IPS-18a (cell line): ENCODE data around the gene HRAS.
"Not testable (repeated sequence)": the region's sequence is repeated elsewhere in the genome, so short reads cannot be mapped to it uniquely, and the experiment has no call there.

ENCODE experiments used
- H3K27ac ChIP-seq: one replicate; pipeline ENCODE4 v1.5.1; 2013; ENCODE audit warnings: low read length
- H3K27me3 ChIP-seq: one replicate; pipeline ENCODE4 v1.6.1; 2013; ENCODE audit warnings: mild to moderate bottlenecking, low read length; ENCODE audit not compliant: control insufficient read depth, insufficient read depth
- H3K36me3 ChIP-seq: one replicate; pipeline ENCODE4 v1.6.1; 2013; ENCODE audit warnings: low read depth, low read length; ENCODE audit not compliant: control insufficient read depth
- H3K4me1 ChIP-seq: one replicate; pipeline ENCODE4 v1.6.1; 2013; ENCODE audit warnings: low read depth, low read length; ENCODE audit not compliant: control insufficient read depth
- H3K4me3 ChIP-seq: one replicate; pipeline ENCODE4 v1.5.1; 2013; ENCODE audit warnings: low read length
- H3K9ac ChIP-seq: one replicate; pipeline ENCODE4 v1.6.1; 2013; ENCODE audit warnings: mild to moderate bottlenecking, low read length, moderate library complexity
- H3K9me3 ChIP-seq: one replicate; pipeline ENCODE4 v1.6.1; 2013; ENCODE audit warnings: low read depth, low read length; ENCODE audit not compliant: control insufficient read depth

Gene HRAS

GRCh38 chr11:520428-521176 is 14.8 kb downstream of the HRAS start:
- H3K27me3 ChIP-seq: no peaks in the 10 kb centered on the region
- no peak overlapping the region for H3K9ac ChIP-seq
- H3K27ac ChIP-seq: no peak overlapping the region
- no peaks in the 10 kb centered on the region for H3K4me1 ChIP-seq
- no peak overlapping the region for H3K4me3 ChIP-seq
- no peaks in the 10 kb centered on the region for H3K36me3 ChIP-seq
- no peaks in the 10 kb centered on the region for H3K9me3 ChIP-seq

- no peaks in the 10 kb centered on the region for H3K27me3 ChIP-seq
- no peaks in the 10 kb centered on the region for H3K4me1 ChIP-seq
- no peaks in the 10 kb centered on the region for H3K9me3 ChIP-seq
- no peak overlapping the region for H3K9ac ChIP-seq
- H3K36me3 ChIP-seq: no peaks in the 10 kb centered on the region
- no peak overlapping the region for H3K27ac ChIP-seq
- no peak overlapping the region for H3K4me3 ChIP-seq
Measured at GRCh38 chr11:518463-519202, 16.7 kb downstream of the HRAS start.

- H3K9ac ChIP-seq, H3K36me3 ChIP-seq, H3K4me3 ChIP-seq, H3K27ac ChIP-seq, H3K4me1 ChIP-seq, H3K27me3 ChIP-seq, H3K9me3 ChIP-seq: not testable (repeated sequence)
Measured at GRCh38 chr11:516918-517685, 18.3 kb downstream of the HRAS start.

GRCh38 chr11:516400-516799 is 19.0 kb downstream of the HRAS start:
- Histone ChIP-seq H3K27ac (no peak overlapping the region), H3K9me3 (no peaks in the 10 kb centered on the region), H3K4me3 (no peak overlapping the region), H3K9ac (no peak overlapping the region), H3K27me3 (no peaks in the 10 kb centered on the region), H3K4me1 (no peaks in the 10 kb centered on the region), H3K36me3 (no peaks in the 10 kb centered on the region)

- no peak overlapping the region for H3K9ac ChIP-seq
- H3K27me3 ChIP-seq: no peaks in the 10 kb centered on the region
- H3K4me1 ChIP-seq: no peaks in the 10 kb centered on the region
- no peaks in the 10 kb centered on the region for H3K9me3 ChIP-seq
- no peak overlapping the region for H3K4me3 ChIP-seq
- H3K36me3 ChIP-seq: no peaks in the 10 kb centered on the region
- no peak overlapping the region for H3K27ac ChIP-seq
Measured at GRCh38 chr11:515131-515530, 20.2 kb downstream of the HRAS start.

GRCh38 chr11:514606-515005 is 20.8 kb downstream of the HRAS start:
- Histone ChIP-seq H3K4me1 (no peaks in the 10 kb centered on the region), H3K36me3 (no peaks in the 10 kb centered on the region), H3K4me3 (no peak overlapping the region), H3K9me3 (no peaks in the 10 kb centered on the region), H3K9ac (no peak overlapping the region), H3K27ac (no peak overlapping the region), H3K27me3 (no peaks in the 10 kb centered on the region)

GRCh38 chr11:512761-513595 is 22.4 kb downstream of the HRAS start:
- no peaks in the 10 kb centered on the region for H3K27me3 ChIP-seq
- H3K27ac ChIP-seq: no peak overlapping the region
- H3K4me1 ChIP-seq: no peaks in the 10 kb centered on the region
- no peak overlapping the region for H3K4me3 ChIP-seq
- H3K9ac ChIP-seq: no peak overlapping the region
- no peaks in the 10 kb centered on the region for H3K9me3 ChIP-seq
- no peaks in the 10 kb centered on the region for H3K36me3 ChIP-seq

GRCh38 chr11:508956-509355 is 26.4 kb downstream of the HRAS start:
- Histone ChIP-seq H3K4me3 (no peak overlapping the region), H3K9ac (no peak overlapping the region), H3K27ac (no peak overlapping the region), H3K36me3 (no peaks in the 10 kb centered on the region), H3K4me1 (peaks cover 7% of the 10 kb centered on the region), H3K27me3 (no peaks in the 10 kb centered on the region), H3K9me3 (no peaks in the 10 kb centered on the region)

GRCh38 chr11:507727-508515 is 27.5 kb downstream of the HRAS start:
- Histone ChIP-seq H3K4me1 (peaks cover 7% of the 10 kb centered on the region), H3K27me3 (no peaks in the 10 kb centered on the region), H3K9me3 (no peaks in the 10 kb centered on the region), H3K4me3 (peak overlapping the region; percentile 65), H3K36me3 (no peaks in the 10 kb centered on the region), H3K9ac (peak overlapping the region; percentile 67), H3K27ac (no peak overlapping the region)

- Histone ChIP-seq H3K9ac (peak within 1 kb of the TSS; percentile 88), H3K4me3 (peak within 1 kb of the TSS; percentile 86), H3K27ac (peak within 1 kb of the TSS; percentile 80), H3K27me3 (no peaks in the 10 kb centered on the region), H3K9me3 (no peaks in the 10 kb centered on the region), H3K36me3 (no peaks in the 10 kb centered on the region), H3K4me1 (peaks cover 7% of the 10 kb centered on the region)
Measured at GRCh38 chr11:506995-507726, 28.2 kb downstream of the HRAS start, which contains the start of gene RNH1. Gene RNH1, minus strand, starts transcription at chr11:507242. Its CDS starts 5,080 bp downstream, at chr11:502162.
